HG03571 (cell line): Measurements from ENCODE around the gene STAC.

Experiments used
- ATAC-seq: cut with Tn5 transposase; IDR thresholded peaks from one replicate; pipeline ENCODE4 v1.9.1; 2021; ENCODE audit not compliant: unreplicated experiment

STAC gene

DNA sequence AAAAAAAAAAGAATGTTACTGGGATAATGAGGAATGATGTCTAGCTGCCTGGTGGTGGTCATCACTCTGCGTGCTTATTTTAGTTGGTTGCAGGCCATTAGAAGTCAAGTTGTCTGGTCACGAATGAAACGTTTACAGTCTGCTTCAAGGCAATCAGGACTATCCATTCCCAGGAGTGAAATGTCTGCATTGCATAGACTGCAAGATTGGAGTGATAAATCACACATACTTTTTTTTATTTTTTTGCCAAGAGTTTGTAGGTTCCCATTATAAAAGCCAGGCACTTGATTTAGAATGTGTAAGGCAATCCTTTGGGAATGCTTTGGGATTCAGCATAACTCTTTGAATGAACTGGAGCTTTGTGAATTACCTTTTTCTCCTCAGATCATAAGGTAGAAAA lies 132.3 kb downstream of the STAC start:
- ATAC-seq, result no peak

DNA sequence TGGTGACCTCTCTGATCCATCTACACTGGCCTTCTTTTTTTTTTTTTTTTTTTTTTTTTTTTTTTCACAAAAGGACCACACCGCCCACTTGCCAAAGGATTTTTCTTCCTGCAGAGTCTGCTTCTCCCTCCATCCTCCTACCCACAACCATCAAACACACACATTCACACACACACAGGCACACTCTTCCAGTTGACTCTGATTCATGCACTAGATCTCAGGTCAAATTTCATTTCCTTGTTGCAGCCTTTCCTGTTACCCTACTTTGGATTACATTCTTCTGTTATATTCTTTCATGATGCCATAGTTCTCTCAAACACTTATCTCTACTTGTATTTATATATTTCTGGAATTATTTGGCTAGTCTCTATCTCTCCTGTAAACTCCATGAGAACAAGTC lies 133.9 kb downstream of the STAC start:
- no peak for ATAC-seq

DNA sequence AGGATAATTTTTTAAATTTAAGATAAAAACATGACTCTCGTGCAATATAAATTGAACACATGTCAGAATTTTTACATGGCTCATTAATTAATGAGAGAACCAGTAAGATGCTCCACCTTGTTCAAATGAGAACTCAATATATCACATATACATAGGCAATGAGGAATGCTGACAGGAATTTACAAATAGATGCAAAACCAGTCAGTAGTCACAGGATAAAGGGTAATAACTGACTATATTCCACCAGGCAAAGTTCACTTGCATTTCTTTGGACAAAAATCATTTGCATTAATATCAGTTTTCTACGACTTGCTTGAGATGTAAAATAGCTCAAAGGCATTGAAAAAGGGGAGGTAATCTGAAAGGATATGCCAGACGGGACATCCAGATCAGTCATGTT lies 139.4 kb downstream of the STAC start:
- no peak for ATAC-seq

DNA sequence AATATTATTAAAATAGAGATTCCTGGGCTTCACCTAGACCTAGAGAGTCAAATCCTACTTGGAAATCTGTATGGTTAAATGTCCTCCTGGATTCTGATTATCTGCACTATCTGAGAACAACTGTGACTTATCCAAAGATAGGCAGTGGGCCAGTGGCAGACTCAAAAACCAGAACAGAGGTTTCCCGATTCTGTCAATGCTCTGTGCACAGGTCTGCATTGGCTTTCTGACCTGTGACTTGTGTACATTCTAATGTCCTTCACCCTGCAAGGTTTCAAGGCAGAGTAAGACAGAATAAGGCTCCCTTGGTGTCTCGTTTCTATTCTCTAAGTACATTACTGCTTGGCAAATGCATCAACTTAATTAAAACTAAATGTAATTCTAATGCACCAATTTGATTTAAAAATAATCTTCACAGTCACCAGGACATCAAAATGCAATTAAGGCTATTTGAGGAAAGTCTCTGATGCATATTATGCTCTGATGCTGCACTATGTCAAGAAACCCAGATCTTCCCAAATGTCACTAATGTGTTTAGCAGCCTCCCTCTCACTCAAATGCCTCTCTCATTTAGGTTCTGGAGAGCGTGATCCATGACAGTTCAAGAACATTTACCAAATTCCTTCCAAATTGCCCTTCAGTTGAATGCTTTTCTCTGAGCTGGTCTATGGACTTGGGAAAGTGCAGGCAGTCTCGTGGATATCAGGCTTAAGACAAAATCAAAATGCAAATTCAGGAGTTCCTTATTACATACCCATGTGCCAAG lies 140.1 kb downstream of the STAC start:
- ATAC-seq, result no peak

DNA sequence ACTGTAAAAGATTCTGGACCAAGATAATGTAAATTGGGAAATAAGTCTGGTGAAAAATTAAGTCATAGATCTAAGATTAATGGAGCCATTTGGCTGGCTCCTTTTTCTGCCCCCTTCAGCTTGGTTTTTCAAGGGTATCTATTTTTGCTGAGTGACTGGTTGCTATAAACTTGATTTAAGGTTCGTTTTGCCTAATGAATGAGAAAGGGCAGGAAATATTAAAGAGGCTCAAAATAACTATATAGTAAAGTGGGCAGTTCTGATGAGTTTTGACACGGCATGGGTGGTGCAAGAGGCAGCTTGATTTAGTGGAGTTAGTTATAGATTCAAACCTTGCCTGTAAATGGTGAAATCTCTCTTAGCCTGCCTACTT lies 140.7 kb downstream of the STAC start:
- ATAC-seq, result no peak

DNA sequence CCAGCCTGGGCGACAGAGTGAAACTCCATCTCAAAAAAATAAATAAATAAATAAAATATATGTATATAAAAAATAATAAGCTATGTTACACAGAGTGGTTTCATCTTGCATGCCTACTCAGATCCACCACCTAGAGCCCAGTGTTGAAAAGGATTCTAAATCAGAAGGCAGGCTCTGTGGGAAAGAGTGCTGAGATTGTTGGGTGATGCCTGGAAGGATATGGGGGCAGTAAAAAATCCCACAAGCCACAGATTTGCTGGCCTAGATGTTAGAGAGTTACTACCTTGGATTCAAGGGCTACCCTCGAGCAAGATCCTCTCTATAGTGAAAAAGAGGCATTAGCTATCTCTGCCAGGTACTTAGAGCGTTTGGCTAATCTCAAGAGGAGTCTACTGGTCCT lies 144.3 kb downstream of the STAC start:
- ATAC-seq, result no peak

DNA sequence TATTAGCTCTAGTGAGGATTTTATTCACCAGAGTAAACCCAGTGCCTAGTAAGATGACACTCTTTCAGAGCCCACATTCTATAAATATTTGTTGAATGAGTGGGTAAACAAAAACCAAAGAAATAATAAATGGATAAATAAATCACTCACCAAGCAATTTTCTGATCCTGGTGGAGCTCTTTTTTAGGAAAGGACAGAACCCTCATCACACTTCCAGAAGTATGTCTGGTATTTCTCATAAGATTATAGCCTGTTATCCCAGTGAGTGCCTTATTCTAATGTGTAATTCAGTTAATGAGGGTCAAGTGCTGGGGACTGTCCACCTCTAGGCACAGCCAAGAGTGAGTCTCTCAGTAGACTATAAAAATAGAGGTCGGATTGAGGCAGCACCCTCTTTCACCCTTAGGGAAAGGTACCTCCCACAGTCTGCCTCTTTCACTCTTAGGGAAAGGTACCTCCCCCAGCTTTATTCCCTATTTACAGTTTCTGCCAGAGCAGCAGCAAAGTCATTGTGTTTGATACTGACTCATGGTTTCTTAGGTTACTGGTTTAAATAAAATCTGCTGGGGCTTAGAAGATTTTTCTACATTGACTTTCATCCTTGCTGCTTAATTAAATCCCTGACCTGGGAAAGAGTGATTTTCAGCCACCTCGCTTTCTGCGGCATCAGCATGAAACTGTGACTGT lies 145.0 kb downstream of the STAC start:
- ATAC-seq, result no peak

DNA sequence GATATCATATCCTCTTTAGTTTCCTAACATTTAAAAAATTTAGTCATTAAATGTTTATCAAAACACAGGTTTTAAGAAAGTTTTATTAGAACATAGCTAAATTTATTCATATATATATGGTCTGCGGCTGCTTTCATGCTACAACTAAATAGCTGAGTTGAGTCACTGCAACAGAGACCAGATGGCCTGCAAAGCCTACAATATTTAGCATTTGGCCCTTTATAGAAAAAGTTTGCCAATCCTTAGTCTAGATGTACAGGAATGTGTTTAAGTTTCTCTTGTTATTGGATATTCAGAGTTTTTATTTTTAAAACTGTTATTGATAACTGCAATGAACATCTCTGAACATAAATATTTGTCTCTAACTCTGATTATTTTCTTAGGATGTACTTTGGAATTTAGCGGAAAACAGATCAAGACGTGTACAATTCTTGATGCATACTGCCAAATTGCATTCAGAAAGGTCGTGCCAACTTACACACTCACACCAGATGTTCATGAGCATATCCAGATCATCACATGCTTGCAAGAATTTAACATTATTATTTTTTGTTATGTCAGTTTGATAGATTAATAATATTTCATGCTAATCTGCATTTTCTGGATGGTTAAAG lies 157.9 kb downstream of the STAC start:
- ATAC-seq, result no peak

DNA sequence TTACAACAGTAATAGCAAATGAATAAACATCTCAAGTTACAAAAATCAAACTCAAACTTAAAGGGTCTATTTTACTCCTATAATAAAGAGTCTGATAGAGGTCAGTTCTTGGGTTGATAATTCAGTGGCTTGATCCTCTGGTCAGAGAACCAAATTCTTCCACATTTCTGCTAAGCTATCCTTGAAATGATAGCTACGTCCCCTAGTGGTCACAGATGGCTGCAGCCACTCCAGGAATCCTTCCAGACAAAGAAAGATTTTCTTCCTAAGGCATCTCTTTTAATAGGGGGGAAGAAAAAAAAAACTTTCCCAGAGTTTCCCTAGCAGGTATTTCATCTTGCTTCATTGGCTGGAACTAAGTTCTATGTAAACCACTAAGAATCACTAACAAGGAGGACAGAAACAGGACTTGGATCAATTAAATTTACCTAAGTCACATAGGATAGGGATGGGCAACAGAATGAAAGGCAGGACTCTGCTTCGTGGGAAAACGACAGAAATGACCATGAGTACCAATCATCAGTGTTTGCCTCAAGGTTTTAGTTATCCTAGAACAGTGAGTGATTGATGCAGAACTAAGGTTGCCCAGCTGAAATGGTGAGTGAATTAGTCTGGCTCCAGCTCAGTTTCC lies 160.7 kb downstream of the STAC start:
- no peak for ATAC-seq

DNA sequence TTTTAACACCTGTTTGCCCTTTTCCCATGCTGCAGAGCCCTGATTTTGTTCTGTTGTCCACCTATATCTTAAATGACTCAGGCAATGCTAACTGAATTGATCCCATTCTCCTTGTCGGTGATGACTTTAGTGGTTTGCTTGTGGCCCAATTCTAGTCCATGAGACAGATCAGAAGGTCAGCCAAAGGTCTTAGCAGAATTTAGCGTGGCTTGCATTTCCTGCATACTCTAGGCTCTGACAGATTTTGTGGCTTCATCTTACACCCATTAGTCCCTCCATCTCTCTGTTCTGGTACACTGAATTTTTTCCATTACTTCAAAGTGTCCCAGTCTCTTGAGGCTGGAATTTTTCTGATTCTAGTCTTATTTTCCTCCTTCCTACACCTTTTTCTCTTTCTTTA lies 161.9 kb downstream of the STAC start:
- no peak for ATAC-seq

DNA sequence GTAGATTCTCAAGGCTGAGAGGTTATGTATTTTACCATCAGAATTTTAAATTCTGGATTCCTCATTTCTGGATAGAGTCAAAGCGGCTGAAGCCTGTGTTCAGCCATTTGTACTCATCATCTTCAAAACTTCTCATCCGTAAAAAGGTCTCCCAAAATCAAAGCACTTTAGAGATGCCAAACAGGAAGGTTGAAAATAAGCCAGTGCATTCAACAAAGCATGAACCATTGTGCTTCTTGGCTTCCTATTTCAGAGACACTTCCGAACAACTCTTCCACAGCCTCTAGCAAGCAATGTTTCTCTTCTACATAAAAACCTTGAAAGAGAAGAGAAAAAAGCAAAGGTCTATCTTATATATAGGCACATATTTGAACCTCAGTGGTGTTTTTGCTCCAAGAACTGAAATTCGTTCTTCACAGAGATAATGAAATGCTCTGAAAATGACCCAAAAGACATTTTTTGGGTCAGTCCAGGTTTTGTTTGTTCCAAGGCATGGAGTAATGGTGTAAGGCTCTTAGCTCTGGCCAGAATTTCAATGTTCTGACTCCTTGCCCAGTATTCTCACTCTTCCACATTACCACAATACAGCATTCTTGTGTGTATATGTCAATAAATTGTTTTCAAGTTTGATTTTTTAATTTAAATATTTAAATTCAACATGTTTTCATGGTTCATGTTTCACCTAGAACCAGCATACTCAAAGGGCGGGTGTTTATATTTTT lies 163.1 kb downstream of the STAC start:
- no peak for ATAC-seq

DNA sequence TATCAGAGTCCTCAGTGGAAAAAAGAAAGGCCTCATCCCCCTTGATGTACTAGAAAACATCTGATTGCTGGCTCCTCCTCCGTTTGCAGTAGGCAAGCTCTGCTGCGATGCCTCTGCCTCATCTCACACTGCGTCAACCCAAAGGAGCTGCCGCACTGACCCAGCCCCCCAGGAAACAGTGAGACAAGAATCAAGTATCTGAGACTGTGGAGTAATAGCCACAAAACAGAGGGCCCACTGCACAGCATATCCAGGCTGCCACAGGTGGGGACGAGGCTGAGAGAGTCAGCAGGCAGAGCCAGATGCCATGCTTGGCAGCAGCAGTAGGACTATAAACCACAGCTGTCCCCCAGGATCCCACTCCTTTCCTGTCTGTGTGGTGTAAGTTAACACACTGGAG lies 165.9 kb downstream of the STAC start:
- no peak for ATAC-seq

DNA sequence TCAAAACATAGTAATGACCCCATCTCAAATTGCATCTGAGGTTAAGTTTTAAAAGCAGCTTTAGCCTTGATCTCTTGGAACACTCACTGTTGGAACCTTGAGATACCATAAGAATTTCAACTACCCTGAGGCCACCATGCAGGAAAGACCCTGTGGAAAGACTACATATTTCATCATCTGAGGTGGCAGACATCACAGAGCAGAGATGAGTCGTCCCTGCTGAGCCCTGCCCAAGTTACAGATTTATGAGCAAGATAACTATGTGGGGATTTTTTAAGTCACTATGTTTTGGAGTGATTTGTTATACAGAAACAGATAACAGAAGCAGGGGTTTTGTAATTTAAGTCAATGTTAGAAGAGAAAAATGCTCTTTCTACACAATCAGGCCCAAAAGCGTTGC lies 168.4 kb downstream of the STAC start:
- ATAC-seq, result no peak

DNA sequence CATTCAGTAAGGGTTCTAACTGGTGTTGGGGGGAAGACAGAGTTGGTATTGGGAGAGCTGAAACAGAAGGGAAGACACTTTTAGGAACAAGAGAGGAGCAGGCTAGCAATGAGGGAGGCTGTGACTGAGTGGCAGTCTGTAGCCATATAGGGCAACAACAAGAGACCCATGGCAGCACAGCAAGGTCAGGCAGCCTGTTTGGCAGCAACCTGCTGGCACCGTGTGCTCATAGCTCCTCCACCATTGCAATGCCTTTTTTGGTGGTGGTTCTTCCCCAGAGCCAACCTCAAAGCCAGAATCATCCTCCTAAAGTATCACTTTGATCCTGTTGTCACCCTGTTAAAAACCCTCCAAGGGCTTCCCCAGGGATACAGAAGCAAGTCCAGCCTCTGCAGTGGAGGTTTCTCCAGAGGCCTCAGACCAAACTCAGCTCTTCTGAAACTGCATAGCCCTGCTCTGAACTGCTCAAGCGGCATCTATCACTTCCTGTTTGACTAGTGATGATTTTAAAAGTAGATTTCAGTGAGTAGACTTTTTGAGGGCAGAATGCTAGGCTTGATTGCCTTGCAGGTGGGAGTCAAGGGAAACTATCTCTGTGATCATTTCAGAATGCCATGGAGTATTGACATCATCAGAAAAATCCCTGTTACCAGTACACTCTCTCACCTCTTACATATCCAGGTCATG lies 176.9 kb downstream of the STAC start:
- ATAC-seq, result peak; percentile 85

DNA sequence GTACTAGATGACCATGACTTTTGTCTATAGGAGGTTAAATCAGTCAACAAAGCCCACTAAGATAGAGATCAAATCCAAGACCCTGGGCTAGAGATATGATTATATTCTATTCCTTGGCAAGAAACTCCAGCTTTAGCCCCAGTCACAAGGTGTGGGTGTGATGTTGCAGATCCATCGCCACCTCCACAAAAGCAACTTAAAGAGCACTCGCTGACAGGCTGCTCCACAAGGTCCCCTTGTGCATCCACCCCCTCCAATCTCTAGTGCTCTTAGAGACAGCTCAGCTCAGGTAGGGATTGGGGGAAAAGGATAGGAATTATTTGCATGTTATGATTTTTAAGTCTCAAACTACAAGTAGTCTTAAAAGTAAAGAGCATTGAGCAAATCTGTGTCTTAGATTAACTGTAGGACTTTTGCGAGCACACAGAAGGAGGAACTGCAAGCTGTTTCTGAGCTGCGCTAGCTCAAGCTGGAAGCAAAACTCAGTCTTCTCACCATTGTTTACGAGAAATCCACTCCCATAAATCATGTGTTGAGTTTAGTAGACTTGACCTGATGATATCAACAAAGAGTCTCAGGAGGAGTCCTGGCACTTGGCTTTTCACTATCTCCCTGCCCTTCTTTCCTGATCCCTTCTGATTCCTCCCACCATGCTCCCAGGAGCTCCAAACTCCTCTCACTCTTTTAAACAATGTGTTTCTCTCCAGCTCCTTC lies 177.6 kb downstream of the STAC start:
- ATAC-seq, result no peak

DNA sequence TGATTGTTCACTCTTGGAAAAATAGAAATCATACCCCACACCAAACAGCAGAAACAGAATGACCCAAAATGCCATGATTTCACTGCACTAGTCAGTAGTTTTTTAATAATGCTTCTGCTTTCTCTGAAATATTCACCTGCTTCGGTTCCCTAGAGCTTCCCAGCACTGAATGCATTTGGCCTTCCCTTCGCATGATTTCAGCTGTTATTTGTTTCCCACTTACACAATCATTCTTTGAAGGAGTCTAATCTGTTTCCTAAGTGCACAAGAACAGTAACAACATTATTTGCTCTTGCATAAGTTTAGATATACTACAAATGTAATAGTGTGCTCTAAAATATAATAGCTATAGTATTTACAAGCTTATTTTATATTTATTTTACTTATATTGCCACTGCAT lies 178.7 kb downstream of the STAC start:
- ATAC-seq, result no peak

DNA sequence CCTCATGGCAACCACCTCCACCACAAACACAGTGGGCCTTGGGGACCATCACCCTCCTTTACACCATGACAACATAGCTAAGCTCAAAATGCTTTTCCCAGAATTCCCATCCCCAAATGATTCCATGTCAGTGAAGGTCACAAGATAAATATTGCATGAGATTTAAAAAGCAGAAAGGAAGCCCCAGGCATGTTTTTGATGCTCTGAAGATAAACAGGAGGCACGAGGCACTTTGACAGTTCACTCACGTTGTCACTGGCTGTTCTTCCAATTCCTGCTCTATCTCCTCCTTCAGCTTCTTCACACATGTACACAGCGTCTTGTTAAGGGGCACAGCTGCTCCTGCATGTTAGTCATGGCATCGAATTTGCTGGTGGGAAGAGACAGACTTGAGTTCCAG lies 180.4 kb downstream of the STAC start:
- no peak for ATAC-seq

DNA sequence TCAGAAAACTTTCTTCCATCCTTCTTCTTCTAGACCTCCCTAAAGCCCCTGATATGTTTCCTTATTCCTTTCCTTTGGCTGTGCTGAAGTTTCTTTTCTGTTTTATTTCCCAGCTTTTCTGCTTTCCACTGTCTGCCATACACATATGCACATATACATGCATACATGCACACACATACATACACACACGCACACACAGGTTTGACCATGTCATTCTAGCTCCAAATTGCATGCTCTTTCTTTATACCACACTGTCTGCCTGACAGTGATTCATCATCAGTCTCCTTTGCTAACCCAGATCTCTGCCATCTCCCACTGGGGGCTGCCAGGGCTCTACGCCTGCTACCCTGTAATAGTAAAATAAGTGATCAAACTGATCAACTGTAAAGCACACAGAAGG lies 181.3 kb downstream of the STAC start:
- ATAC-seq, result no peak

DNA sequence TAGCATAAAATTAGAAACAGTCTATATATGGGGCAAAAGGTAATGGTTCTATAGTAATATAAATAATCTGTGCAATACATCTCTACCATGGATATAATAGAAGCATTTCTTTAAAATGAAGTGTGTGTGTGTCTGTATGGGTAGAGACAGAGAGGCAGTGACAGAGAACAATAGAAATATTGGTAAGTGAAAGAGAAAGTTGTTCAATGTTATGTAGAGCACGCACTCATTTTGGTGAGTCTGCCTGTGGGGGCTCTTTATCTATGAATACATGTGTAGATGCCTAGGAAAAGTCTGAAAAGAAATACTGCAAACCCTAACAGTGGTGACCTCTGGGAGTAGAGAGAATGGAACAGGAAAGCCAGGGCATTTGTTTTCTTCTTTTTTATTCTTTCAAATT lies 182.6 kb downstream of the STAC start:
- ATAC-seq, result no peak

DNA sequence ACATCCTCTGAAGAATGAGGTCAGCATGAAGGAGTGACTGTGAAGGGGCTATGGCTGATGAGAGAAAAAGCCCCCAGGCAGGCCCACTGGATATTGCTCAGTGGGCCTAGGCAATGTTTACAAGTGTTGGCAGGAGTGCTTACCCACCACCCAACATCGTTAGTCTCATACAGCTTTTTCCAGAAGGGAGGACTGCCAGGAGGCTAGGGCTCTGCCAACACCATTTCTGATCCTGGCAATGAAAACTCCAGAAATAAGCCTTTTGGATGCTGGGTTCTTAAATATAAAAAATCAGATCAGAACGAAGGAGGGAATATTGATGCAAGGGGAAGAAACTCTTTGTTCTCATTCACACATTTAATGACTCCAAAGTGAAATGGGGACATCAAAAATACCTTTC lies 194.9 kb downstream of the STAC start:
- no peak for ATAC-seq
